22Rv1 (cell line): Measurements from ENCODE around the gene SMIM13.

Experiments
- CTCF ChIP-seq: fragments of 450-650 bp; IDR thresholded peaks from 2 replicates; pipeline ENCODE4 v1.5.1; 2017; ENCODE audit warnings: mild to moderate bottlenecking
- ZFX ChIP-seq: fragments of 450-650 bp; IDR thresholded peaks from 2 replicates; pipeline ENCODE4 v1.6.1; 2017; ENCODE audit warnings: antibody characterized with exemption, borderline replicate concordance

- TF ChIP-seq CTCF (no peak), ZFX (no peak)
Measured at GRCh38 chr6:11164717-11165646, 71.3 kb downstream of the SMIM13 start.
